ENCODE data around the gene CISH. TPM values are rescaled to one million over a fixed set of nuclear protein-coding genes. Genes with fewer than 3 reads are reported as not detected.

The CISH gene
- total RNA-seq, 1 experiment from 2014 or later, result 0.26 TPM

- TF ChIP-seq, protein P1, sequence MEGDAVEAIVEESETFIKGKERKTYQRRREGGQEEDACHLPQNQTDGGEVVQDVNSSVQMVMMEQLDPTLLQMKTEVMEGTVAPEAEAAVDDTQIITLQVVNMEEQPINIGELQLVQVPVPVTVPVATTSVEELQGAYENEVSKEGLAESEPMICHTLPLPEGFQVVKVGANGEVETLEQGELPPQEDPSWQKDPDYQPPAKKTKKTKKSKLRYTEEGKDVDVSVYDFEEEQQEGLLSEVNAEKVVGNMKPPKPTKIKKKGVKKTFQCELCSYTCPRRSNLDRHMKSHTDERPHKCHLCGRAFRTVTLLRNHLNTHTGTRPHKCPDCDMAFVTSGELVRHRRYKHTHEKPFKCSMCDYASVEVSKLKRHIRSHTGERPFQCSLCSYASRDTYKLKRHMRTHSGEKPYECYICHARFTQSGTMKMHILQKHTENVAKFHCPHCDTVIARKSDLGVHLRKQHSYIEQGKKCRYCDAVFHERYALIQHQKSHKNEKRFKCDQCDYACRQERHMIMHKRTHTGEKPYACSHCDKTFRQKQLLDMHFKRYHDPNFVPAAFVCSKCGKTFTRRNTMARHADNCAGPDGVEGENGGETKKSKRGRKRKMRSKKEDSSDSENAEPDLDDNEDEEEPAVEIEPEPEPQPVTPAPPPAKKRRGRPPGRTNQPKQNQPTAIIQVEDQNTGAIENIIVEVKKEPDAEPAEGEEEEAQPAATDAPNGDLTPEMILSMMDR (IDR thresholded peaks at IDR 0.05; ENCODE audit: unreplicated experiment), result no peak
- intact Hi-C loops (cut with micrococcal nuclease), result loop anchor here (10.0 kb wide), 1 partner anchor 75 kb away; no protein-coding TSS in a partner anchor
- CTCF ChIA-PET, result interaction anchor here (1.3 to 8.2 kb wide), 2 partner anchors 12 to 35 kb away, joined by 3 to 104 read pairs; partner anchors contain the start of genes CISH and MAPKAPK3
- BruUV-seq (replicated peaks), result no TSS peak
- Mint-ChIP-seq H3K27me3 (ENCODE audit: insufficient read depth, unreplicated experiment) (no peaks in the 10 kb centered on the region), H3K9me3 (ENCODE audit: unreplicated experiment) (no peaks in the 10 kb centered on the region), H3K27ac (ENCODE audit: low read depth, unreplicated experiment) (no peak overlapping the region), H3K36me3 (ENCODE audit: insufficient read depth, unreplicated experiment) (peaks cover 31% of the 10 kb centered on the region), H3K4me3 (ENCODE audit: unreplicated experiment) (no peak overlapping the region), H3K4me1 (ENCODE audit: insufficient read depth, unreplicated experiment) (no peaks in the 10 kb centered on the region)
- POLR2A ChIA-PET, result interaction anchor here (1.1 kb wide), 1 partner anchor 9 kb away, joined by 3 read pairs; no protein-coding TSS in a partner anchor
- DNase-seq (ENCODE audit: unreplicated experiment), result no peak
Observed at GRCh38 chr3:50650018-50650417, 38.4 kb upstream of the CISH start.

DNA sequence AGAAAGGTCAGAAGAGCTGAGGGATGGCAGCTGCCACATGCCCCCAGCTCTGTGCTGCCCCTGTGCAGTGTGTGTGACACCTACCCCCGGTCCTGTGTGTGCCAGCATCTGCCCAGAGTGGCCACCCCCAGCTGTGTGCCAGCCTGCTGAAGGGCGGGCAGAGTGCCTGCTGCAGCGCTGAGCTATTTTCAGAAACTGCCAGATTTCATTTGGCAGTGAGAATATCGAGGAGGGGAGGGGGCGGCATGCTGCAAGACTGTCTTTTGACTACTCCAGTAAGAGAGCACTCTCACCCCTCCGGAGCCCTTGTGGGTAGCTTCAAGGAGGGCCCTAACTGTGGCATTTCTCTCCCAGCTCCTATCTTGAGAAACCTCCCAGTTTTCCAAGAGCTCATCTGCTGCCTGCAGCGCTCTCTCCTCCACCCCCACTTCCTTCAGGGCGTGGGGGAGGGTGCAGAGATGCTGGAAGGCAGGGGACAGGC is 37.9 kb upstream of the CISH start:
- POLR2A ChIA-PET, result interaction anchor here (1.1 kb wide), 1 partner anchor 9 kb away, joined by 3 read pairs; no protein-coding TSS in a partner anchor
- TF ChIP-seq, protein P1 (IDR thresholded peaks at IDR 0.05; ENCODE audit: unreplicated experiment), result no peak
- Mint-ChIP-seq H3K27ac (ENCODE audit: low read depth, unreplicated experiment) (no peak overlapping the region), H3K4me1 (ENCODE audit: insufficient read depth, unreplicated experiment) (no peaks in the 10 kb centered on the region), H3K9me3 (ENCODE audit: unreplicated experiment) (no peaks in the 10 kb centered on the region), H3K27me3 (ENCODE audit: insufficient read depth, unreplicated experiment) (no peaks in the 10 kb centered on the region), H3K4me3 (ENCODE audit: unreplicated experiment) (no peak overlapping the region), H3K36me3 (ENCODE audit: insufficient read depth, unreplicated experiment) (peaks cover 31% of the 10 kb centered on the region)
- intact Hi-C loops (cut with micrococcal nuclease), result no loop called here
- BruUV-seq (replicated peaks), result no TSS peak
- DNase-seq (ENCODE audit: unreplicated experiment), result no peak
- CTCF ChIA-PET, result interaction anchor here (0.6 to 8.2 kb wide), 4 partner anchors 13 to 240 kb away, joined by 3 to 104 read pairs (median 3); partner anchors contain the start of genes CISH and MAPKAPK3

DNA sequence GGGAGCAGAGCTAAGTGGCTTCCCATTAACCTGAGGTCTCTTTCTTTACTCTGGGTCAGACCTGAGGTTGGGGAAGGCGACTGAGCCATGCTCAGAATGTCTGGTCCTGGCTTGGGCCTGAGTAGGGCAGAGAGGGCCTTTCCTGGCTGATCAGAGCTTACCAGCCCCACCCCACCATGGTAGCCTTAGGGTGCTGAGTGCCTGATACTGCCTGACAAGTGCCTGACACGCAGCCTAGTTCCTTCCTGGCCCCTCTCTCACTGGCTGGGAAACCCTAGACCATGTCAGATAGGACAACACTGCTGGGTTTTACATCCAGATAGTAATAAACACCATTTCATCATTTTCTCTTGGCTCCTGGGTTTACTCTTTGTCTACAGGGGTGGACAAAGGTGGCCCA is 37.4 kb upstream of the CISH start:
- Mint-ChIP-seq H3K27ac (ENCODE audit: low read depth, unreplicated experiment) (no peak overlapping the region), H3K27me3 (ENCODE audit: insufficient read depth, unreplicated experiment) (no peaks in the 10 kb centered on the region), H3K9me3 (ENCODE audit: unreplicated experiment) (no peaks in the 10 kb centered on the region), H3K4me3 (ENCODE audit: unreplicated experiment) (no peak overlapping the region), H3K36me3 (ENCODE audit: insufficient read depth, unreplicated experiment) (peaks cover 31% of the 10 kb centered on the region), H3K4me1 (ENCODE audit: insufficient read depth, unreplicated experiment) (no peaks in the 10 kb centered on the region)
- BruUV-seq (replicated peaks), result TSS peak; percentile 58
- CTCF ChIA-PET, result interaction anchor here (0.6 to 8.2 kb wide), 4 partner anchors 14 to 240 kb away, joined by 3 to 104 read pairs (median 3); partner anchors contain the start of genes CISH and MAPKAPK3
- TF ChIP-seq, protein P1 (IDR thresholded peaks at IDR 0.05; ENCODE audit: unreplicated experiment), result no peak
- POLR2A ChIA-PET, result no interaction called here
- intact Hi-C loops (cut with micrococcal nuclease), result no loop called here
- DNase-seq (ENCODE audit: unreplicated experiment), result no peak

DNA sequence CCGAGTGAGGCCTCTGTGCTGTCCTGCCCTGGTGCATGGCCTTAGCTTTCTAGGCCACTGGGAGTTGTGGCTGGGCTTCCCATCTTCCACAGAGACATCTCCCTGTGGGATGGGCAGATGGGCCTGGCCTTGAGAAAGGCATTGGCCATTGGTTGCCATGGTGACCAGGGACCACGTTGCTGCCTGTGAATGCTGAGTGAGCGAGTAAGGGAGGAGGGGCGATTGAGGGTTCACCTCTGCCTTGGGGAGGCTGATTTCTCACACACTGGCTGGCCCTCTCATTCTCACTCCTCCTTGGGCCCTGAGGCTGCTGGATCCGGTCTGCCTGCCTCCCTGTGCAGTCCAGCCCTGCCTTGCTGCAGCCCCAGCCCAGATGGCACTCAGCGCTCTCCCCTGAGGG is 36.7 kb upstream of the CISH start:
- no TSS peak for BruUV-seq (replicated peaks)
- H3K36me3 Mint-ChIP-seq (ENCODE audit: insufficient read depth, unreplicated experiment), result peaks cover 31% of the 10 kb centered on the region
- ChIA-PET CTCF (interaction anchor here (8.2 kb wide), 1 partner anchor 33 kb away, joined by 104 read pairs; the partner anchor contains the start of genes CISH and MAPKAPK3), POLR2A (no interaction called here)
- H3K4me1 Mint-ChIP-seq (ENCODE audit: insufficient read depth, unreplicated experiment), result no peaks in the 10 kb centered on the region
- H3K9me3 Mint-ChIP-seq (ENCODE audit: unreplicated experiment), result no peaks in the 10 kb centered on the region
- H3K27me3 Mint-ChIP-seq (ENCODE audit: insufficient read depth, unreplicated experiment), result no peaks in the 10 kb centered on the region
- intact Hi-C loops (cut with micrococcal nuclease), result no loop called here
- DNase-seq (ENCODE audit: unreplicated experiment), result no peak
- TF ChIP-seq, protein P1 (IDR thresholded peaks at IDR 0.05; ENCODE audit: unreplicated experiment), result no peak
- no peak overlapping the region for H3K27ac Mint-ChIP-seq (ENCODE audit: low read depth, unreplicated experiment)
- H3K4me3 Mint-ChIP-seq (ENCODE audit: unreplicated experiment), result no peak overlapping the region
